ENCODE results near the gene DDO.
"Not testable (repeated sequence)": the region's sequence is repeated elsewhere in the genome, so short reads cannot be mapped to it uniquely, and the experiment has no call there.

Gene DDO

DNA sequence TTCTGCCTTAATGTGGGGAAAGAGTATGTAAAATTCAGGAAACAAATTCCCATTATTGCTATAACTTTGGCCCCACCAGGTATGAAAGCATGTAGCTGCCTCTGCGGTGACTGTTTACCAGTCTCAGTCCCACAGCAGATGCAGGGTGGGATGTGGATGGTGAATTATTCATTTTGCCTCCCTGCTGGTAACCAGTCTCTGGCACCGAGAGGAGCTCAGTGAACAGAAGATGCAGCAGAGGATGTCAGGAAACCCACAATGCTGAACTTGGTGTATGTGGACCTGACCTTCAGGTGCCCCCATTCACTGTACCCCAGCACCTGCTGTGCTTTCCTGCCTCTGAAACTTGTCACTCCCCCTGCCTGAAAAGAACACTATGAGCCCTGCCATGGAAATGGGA is 48.4 kb downstream of the DDO start:
- no peak for DNase-seq (ENCODE audit: low read depth)

GRCh38 chr6:110366256-110366655 is 49.1 kb downstream of the DDO start:
- DNase-seq (ENCODE audit: low read depth) = no peak

GRCh38 chr6:110364364-110365105 is 50.8 kb downstream of the DDO start:
- DNase-seq (ENCODE audit: low read depth) = no peak

DNA sequence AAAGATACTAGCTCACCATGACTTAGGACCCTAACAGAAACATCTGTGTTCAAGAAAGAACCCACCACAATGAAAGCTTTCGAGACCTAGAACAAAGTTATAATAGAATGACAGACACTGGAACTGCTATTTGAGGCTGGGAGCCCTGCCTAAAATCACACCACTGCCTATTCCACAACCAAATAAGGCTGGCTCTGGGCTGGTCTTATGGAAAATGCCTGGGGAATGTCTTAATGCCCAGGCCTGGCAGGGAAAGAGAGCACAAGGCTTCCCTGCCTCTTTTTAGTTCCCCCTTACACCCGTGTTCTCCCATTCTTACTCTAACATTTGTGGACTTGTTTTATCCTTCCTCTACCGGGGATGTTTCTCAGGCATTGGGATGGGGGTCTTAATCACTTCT is 51.6 kb downstream of the DDO start:
- DNase-seq (ENCODE audit: low read depth) = no peak

GRCh38 chr6:110360676-110361075 is 54.7 kb downstream of the DDO start:
- no peak for DNase-seq (ENCODE audit: low read depth)

- DNase-seq (ENCODE audit: low read depth) = no peak
Measured at GRCh38 chr6:110359556-110359955, 55.8 kb downstream of the DDO start.

- no peak for DNase-seq (ENCODE audit: low read depth)
Measured at GRCh38 chr6:110358553-110359160, 56.7 kb downstream of the DDO start.

DNA sequence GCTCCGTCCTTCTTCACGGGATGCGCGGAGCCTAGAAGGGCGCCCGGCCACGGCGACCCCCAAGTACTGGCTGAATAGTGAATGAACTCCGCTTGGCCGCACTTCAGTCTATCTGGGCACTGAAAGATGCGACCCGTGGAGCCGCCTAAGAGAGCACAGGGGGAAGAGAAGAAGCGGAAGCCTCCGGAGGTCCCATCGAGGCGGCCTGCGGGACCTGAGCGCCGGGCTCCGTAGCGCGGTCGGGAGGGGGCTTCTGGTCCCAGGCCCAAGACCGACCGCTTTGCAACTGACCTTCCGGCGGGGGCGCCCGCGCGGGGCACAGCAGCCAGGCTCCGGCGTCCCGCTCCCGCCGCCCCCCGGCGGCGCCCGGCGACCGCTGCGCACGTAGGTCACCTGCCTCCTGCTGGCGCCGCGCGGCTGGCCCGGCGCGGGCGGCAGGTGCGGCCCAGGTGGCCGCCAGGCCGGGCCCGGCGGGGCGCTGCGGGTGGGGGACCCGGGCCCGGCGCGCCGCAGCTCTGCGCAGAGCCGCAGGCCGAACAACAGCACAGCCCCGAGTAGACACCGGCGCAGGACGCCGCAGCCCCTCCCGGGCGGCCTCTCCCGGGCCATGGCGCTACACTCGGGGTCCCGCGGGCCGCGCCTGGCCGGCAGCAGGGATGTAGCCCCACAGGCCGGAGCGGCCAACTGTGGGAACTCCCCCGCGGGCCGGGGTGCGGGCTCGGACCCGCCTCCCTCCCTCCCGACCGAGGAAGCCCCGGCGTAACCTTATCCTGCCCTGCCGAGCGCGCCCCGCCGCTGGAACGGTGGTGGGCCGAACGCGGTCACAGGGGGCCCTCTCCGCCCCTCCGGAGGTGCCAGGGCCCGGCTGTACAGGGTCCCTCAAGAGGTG is 57.5 kb downstream of the DDO start, which contains the start of gene METTL24:
METTL24 (minus strand) TSS at position 686 of the 889 bp plus-strand sequence; CDS start at position 609, 77 bp downstream.
- DNase-seq (ENCODE audit: low read depth) = no peak

GRCh38 chr6:110357298-110357663 is 58.1 kb downstream of the DDO start:
- DNase-seq (ENCODE audit: low read depth) = no peak

DNA sequence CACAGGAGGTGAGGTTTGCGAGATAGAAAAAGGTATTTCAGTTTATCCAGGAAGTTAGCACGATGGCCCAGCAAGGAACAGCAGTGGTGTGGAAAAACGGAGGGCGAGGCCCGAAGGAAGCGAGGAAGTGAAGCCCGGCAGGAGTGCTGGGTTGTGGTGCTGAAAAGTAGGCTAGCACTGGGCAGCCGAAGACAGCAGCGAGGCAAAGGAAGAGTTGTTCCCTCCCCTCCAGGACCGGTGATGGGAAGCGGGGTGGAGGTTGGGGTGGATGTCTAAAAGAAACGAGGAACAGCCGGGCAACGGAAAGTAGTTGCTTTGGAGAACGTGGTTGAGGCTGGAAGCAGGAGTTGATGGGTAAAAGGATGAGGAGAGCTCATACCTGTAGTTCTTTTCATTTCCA is 58.6 kb downstream of the DDO start:
- no peak for DNase-seq (ENCODE audit: low read depth)

DNA sequence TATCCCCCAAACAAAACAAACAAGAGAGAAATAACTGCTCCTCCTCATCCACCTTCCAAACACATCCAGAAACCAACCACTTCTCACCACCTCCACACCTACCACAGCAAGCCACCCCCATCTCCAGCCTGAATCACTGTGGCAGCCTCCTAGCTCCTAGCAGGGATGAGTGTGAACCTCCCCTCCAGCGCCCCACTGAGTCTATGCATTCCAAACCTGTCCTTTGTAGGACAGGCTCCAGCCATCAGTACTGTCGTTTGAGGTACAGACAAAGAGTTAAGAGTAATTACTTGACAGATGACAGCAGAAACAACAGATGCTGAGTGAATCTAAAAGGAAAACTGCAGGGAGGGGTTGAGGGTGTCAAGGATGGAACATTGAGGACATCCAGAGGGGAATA is 59.6 kb downstream of the DDO start:
- DNase-seq (ENCODE audit: low read depth) = no peak

DNA sequence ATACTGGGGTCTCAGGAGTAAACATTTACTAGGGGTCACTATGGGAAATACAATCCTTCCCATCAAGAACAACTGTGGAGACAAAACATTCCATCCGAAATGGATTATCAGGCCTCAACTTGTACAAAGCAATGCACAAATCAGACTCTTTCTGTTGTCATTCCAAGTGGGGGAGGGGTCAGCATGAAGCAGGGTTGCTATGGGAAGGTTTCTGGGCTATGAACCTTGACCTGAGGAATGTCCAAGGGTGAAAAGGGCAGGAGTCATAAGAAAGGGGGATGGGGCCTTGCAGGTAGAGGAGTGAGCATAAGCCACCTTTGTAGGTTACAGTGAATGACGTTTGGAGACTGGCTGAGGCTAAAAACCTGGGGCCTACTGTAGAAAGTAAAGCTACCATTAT is 60.4 kb downstream of the DDO start:
- DNase-seq (ENCODE audit: low read depth) = no peak

DNA sequence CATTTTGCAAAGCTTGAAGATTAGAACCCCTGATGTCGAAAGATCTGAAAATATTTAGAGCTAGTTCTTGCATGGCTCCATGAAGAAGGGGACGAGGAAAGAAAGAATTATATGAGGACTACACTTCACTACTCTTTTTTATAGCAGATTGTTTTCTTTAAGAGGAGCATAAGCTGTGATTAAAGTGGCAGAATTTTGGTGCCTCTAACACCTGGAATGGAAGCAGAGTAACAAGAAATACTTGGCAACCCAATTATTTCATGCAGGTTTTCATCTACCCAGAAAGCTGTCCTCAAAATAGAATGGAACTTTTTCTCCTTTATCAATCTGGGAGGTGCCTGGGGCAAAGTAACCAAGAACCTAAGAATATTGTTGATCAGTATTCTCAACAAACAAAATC is 61.2 kb downstream of the DDO start:
- no peak for DNase-seq (ENCODE audit: low read depth)

- no peak for DNase-seq (ENCODE audit: low read depth)
Measured at GRCh38 chr6:110353457-110354001, 61.8 kb downstream of the DDO start.

DNA sequence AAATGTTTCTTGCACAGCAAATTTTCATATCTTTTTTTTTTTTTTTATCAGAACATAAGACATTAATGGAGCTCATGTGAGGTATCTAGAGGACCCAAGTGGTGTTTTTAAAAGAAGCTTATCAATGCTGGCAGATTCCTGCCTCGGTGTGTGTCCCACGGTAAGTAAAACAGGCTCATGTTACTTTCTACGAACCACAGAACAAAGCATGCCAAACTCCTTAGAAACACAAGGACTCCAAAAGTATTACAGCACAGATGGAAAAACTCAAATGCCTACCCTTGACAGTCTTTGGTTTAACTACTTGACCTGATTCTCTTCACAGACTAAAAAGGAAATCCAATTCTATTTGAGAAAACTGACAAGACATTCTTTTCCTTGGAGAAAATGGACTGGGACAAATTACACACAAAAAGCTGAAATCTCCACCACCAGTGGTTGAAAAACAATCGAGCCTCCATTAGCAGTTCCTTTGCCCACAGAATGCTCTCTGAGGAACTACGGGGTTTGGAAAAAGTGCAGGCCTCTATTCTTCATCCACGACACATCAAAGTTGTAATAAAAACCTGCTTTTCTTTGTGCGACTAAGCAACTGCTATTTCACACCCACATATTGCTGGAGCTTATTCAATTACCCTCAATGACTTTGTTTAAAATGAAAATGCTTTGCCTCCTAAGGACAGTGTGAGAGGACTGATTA is 62.7 kb downstream of the DDO start:
- no peak for DNase-seq (ENCODE audit: low read depth)

- no peak for DNase-seq (ENCODE audit: low read depth)
Measured at GRCh38 chr6:110351986-110352385, 63.4 kb downstream of the DDO start.

DNA sequence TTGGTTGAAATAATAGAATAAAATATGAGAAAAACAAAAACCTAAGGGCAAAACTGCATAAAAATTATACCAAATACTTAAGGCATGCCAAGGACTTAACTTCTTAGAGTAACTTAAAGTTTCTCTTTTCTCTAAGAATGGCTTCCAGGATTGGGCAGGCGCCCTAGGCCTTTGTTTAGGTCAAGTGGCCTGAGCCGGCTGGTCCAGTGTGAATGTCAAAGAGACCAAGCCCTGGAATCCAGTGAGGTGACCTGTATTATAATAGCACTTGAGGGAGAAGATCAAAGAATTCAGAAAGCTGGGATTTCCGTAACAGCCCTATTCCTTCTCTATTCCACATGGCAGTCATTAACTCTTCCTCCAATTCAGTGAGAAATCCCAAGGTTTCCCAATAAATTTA is 63.8 kb downstream of the DDO start:
- DNase-seq (ENCODE audit: low read depth) = no peak

DNA sequence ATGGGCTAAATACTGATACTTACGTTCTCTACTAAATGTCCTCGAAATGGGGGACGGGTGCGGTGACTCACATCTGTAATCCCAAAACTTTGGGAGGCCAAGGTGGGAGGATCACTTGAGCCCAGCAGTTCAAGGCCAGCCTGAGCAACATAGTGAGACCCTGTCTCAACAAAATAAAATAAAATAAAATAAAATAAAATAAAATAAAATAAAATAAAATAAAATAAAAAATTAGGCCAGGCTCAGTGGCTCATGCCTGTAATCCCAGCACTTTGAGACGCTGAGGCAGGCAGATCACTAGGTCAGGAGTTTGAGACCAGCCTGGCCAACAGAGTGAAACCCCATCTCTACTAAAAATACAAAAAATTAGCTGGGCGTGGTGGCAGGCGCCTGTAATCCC is 64.8 kb downstream of the DDO start:
- not testable (repeated sequence) for DNase-seq (ENCODE audit: low read depth)

DNA sequence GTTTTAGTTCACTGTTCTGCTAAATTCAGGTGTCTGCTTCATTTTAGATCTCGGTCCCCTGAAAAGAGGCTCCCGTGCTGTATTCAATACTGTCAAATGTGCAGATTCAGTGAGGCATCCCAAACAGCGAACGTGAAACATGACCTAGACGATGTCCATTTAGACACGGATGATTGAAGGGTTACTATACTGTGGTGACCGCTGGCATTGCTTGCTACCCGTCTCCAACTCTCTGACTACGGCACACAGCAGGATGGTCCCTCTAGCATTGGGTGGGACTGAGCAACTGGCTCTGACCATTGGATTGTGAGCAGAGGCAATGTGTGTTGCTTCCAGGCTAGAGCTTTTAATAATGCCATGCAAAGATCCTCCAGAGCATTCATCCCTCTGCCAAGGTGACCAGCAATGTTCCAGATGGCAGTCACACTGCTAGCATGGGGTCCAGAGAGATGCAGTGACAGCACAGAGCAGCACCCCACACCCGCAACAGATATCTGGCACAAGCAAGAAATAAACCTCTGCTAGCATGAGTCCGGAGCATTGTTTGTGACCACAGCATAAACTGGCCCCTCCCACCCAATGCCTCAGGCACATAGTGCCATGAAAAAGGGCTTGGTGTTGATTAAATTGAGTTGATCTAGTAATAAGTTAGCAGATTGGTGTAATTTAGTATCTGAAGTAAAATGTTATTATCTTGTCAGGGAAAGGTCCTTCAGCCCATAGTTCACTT is 66.2 kb downstream of the DDO start:
- DNase-seq (ENCODE audit: low read depth) = no peak

DNA sequence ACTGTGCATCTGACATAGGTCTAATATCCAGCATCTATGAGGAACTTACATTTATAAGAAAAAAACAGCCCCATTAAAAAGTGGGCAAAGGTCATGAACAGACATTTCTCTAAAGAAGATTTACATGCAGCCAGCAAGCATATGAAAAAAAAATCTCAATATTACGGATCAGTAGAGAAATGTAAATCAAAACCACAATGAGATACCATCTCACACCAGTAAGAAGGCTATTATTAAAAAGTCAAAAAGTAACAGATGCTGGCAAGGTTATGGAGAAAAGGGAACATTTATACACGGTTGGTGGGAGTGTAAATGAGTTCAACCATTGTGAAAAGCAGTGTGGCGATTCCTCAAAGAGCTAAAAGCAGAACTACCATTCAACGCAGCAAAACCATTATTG is 70.3 kb downstream of the DDO start:
- DNase-seq (ENCODE audit: low read depth) = no peak

DNA sequence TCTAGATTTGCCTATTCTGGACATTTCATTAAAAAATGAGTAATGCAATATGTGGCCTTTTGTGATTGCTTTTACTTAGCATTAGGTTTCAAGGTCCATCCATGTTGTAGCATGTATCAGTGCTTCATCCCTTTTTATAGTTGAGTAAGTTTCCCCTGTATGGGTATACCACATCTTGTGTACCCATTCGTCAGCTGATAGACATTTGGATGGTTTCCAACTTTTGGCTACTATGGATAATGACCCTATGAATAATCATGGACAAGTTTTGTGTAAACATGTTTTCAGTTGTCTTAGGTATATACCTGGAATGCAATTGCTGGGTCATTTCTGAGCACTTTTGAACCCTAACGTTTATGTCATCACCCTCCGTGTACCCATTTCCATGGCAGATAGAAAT is 72.6 kb downstream of the DDO start:
- DNase-seq (ENCODE audit: low read depth) = no peak
